H1 (cell line): ENCODE data around the gene CSNK2B. TPM values are rescaled to one million over a fixed set of nuclear protein-coding genes. Genes with fewer than 3 reads are reported as not detected.

Source experiments
- CTCF ChIA-PET: fragments of 300-600 bp; sonication (Branson Sonifier 250); formaldehyde crosslinking; loops from one replicate; lab custom pipeline; 2021; ENCODE audit not compliant: partially characterized antibody; lab: Charles Lee
- POLR2A ChIA-PET: fragments of 300-600 bp; sonication (Branson Sonifier 250); formaldehyde crosslinking; loops from one replicate; lab custom pipeline; 2021; ENCODE audit warnings: inconsistent platforms; ENCODE audit not compliant: partially characterized antibody; lab: Charles Lee
- DNase-seq, 2 experiments: peaks; one replicate each; pipeline versions ENCODE4 v3.0.0 to v3.0.0-alpha.2; 2010 to 2022; ENCODE audit warnings: low spot score in 2 of 2, low read depth in 1 of 2, mixed read lengths in 1 of 2
- FAIRE-seq: peaks from 2 replicates; lab custom pipeline; 2011; peaks lifted over from hg19 to GRCh38; lab: Jason Lieb, UNC
- H2AFZ ChIP-seq: 2 replicates; pipeline ENCODE4 v1.8.1; 2012; ENCODE audit warnings: low read length, inconsistent platforms
- H2AK5ac ChIP-seq: 2 replicates; pipeline ENCODE4 v1.6.1; 2013; ENCODE audit warnings: low read depth, low read length
- H2BK120ac ChIP-seq: replicated peaks from 2 replicates; pipeline ENCODE3; 2013; ENCODE audit warnings: low read depth, low read length, inconsistent platforms
- H2BK12ac ChIP-seq: 2 replicates; pipeline ENCODE4 v1.6.1; 2013; ENCODE audit warnings: low read depth, low read length
- H2BK15ac ChIP-seq: 2 replicates; pipeline ENCODE4 v1.6.1; 2013; ENCODE audit warnings: low read length
- H2BK20ac ChIP-seq: 2 replicates; pipeline ENCODE4 v1.6.1; 2013; ENCODE audit warnings: low read length
- H2BK5ac ChIP-seq: 2 replicates; pipeline ENCODE4 v1.6.1; 2013; ENCODE audit warnings: low read depth, low read length
- H3K14ac ChIP-seq: 2 replicates; pipeline ENCODE4 v1.6.1; 2013; ENCODE audit warnings: inconsistent platforms; ENCODE audit not compliant: insufficient read length
- H3K18ac ChIP-seq: 2 replicates; pipeline ENCODE4 v1.6.1; 2013; ENCODE audit warnings: low read length; ENCODE audit errors: extremely low read depth
- H3K23ac ChIP-seq: 2 replicates; pipeline ENCODE4 v1.6.1; 2013; ENCODE audit warnings: inconsistent platforms; ENCODE audit not compliant: insufficient read length
- H3K23me2 ChIP-seq: 2 replicates; pipeline ENCODE4 v1.6.1; 2013; ENCODE audit warnings: low read depth, low read length
- H3K27ac ChIP-seq: 2 replicates; pipeline ENCODE4 v1.6.1; 2011; ENCODE audit warnings: low read depth, low read length, inconsistent platforms
- H3K27me3 ChIP-seq, 4 experiments: replicated peaks in 1 of 4; 1 replicate in 1 of 4; 2 replicates in 3 of 4; pipeline versions ENCODE4 v1.6.1 to v1.8.1; 2011 to 2013; ENCODE audit warnings: low read length in 3 of 4, mild to moderate bottlenecking in 3 of 4, inconsistent platforms in 2 of 4, mixed read lengths in 2 of 4, moderate library complexity in 1 of 4; ENCODE audit not compliant: control insufficient read depth in 3 of 4, insufficient read depth in 3 of 4; ENCODE audit errors: extremely low read depth in 1 of 4
- H3K36me3 ChIP-seq, 4 experiments: 2 replicates each; pipeline versions ENCODE4 v1.6.1 to v1.8.1; 2011 to 2013; ENCODE audit warnings: mild to moderate bottlenecking in 4 of 4, low read length in 3 of 4, moderate library complexity in 2 of 4, control low read depth in 1 of 4, inconsistent platforms in 1 of 4; ENCODE audit not compliant: insufficient read depth in 4 of 4, control insufficient read depth in 2 of 4
- H3K4ac ChIP-seq: replicated peaks from 2 replicates; pipeline ENCODE3; 2013; ENCODE audit warnings: low read length, low read depth, mixed read lengths, inconsistent platforms; ENCODE audit not compliant: insufficient read length
- H3K4me1 ChIP-seq, 4 experiments: replicated peaks in 1 of 4; 1 replicate in 1 of 4; 2 replicates in 3 of 4; pipeline versions ENCODE4 v1.6.1 to v1.8.1; 2011 to 2013; ENCODE audit warnings: low read length in 3 of 4, inconsistent platforms in 2 of 4, mixed read lengths in 1 of 4; ENCODE audit not compliant: insufficient read depth in 4 of 4, control insufficient read depth in 3 of 4
- H3K4me2 ChIP-seq, 2 experiments: 2 replicates each; pipeline versions ENCODE4 v1.6.1 to v1.8.1; 2011 to 2013; ENCODE audit warnings: low read depth in 2 of 2, low read length in 2 of 2, control low read depth in 1 of 2, inconsistent platforms in 1 of 2, mild to moderate bottlenecking in 1 of 2; ENCODE audit not compliant: insufficient read depth in 1 of 2
- H3K4me3 ChIP-seq, 4 experiments: fragments of 200-600, 300-600 bp in 1 of 4; sonication (generic), shearing (Covaris generic), sonication (Bioruptor Twin) in 1 of 4; 2 replicates each; pipeline versions ENCODE4 v1.5.1 to v1.8.1; 2011 to 2016; ENCODE audit warnings: low read length in 4 of 4, low read depth in 3 of 4, control low read depth in 2 of 4, inconsistent platforms in 2 of 4, mild to moderate bottlenecking in 2 of 4, mixed read lengths in 1 of 4, moderate library complexity in 1 of 4; ENCODE audit not compliant: insufficient read depth in 2 of 4; ENCODE audit errors: extremely low read depth in 1 of 4
- H3K56ac ChIP-seq: replicated peaks from 2 replicates; pipeline ENCODE3; 2013; ENCODE audit warnings: low read depth, mild to moderate bottlenecking, mixed read lengths, low read length, inconsistent platforms; ENCODE audit not compliant: insufficient read length
- H3K79me1 ChIP-seq: 2 replicates; pipeline ENCODE4 v1.6.1; 2013; ENCODE audit warnings: low read depth, low read length, control low read depth
- H3K79me2 ChIP-seq, 2 experiments: 2 replicates each; pipeline versions ENCODE4 v1.6.1 to v1.8.1; 2012 to 2013; ENCODE audit warnings: low read length in 2 of 2, mild to moderate bottlenecking in 2 of 2, inconsistent platforms in 1 of 2; ENCODE audit not compliant: insufficient read depth in 2 of 2, control insufficient read depth in 1 of 2
- H3K9ac ChIP-seq, 4 experiments: replicated peaks in 1 of 4; 1 replicate in 1 of 4; 2 replicates in 3 of 4; pipeline versions ENCODE4 v1.6.1 to v1.8.1; 2011 to 2013; ENCODE audit warnings: low read depth in 3 of 4, low read length in 3 of 4, control low read depth in 2 of 4, mild to moderate bottlenecking in 2 of 4, moderate library complexity in 2 of 4, inconsistent platforms in 1 of 4; ENCODE audit errors: extremely low read depth in 1 of 4
- H3K9me3 ChIP-seq, 2 experiments: 2 replicates each; pipeline versions ENCODE4 v1.6.1 to v1.8.1; 2012 to 2013; ENCODE audit warnings: mild to moderate bottlenecking in 2 of 2, moderate library complexity in 2 of 2, control low read depth in 1 of 2, inconsistent platforms in 1 of 2, low read depth in 1 of 2, low read length in 1 of 2, mixed read lengths in 1 of 2; ENCODE audit not compliant: insufficient read depth in 2 of 2
- H4K20me1 ChIP-seq, 2 experiments: replicated peaks in 1 of 2; 2 replicates each; pipeline versions ENCODE3 to v1.8.1; 2011 to 2013; ENCODE audit warnings: inconsistent platforms in 2 of 2, low read length in 2 of 2, mild to moderate bottlenecking in 1 of 2; ENCODE audit not compliant: insufficient read depth in 2 of 2, control insufficient read depth in 1 of 2
- H4K5ac ChIP-seq: 2 replicates; pipeline ENCODE4 v1.6.1; 2013; ENCODE audit warnings: low read length, low read depth, mixed read lengths, inconsistent platforms; ENCODE audit not compliant: insufficient read length
- H4K8ac ChIP-seq: 2 replicates; pipeline ENCODE4 v1.8.0; 2013; ENCODE audit warnings: mild to moderate bottlenecking, moderate library complexity, low read length, inconsistent platforms; ENCODE audit not compliant: insufficient read depth; ENCODE audit errors: extremely low read depth
- H4K91ac ChIP-seq: replicated peaks from 2 replicates; pipeline ENCODE3; 2013; ENCODE audit warnings: low read length, mixed read lengths, inconsistent platforms; ENCODE audit not compliant: insufficient read length
- BACH1 ChIP-seq: IDR thresholded peaks from 2 replicates; pipeline ENCODE4 v1.6.1; 2012; ENCODE audit warnings: low read length, improper control_type of control experiment
- CHD2 ChIP-seq: IDR thresholded peaks from 2 replicates; pipeline ENCODE4 v1.6.1; 2012; ENCODE audit warnings: low read length, improper control_type of control experiment
- CREB1 ChIP-seq: IDR thresholded peaks from 2 replicates; pipeline ENCODE4 v1.6.1; 2012; ENCODE audit warnings: inconsistent platforms
- E2F6 ChIP-seq: IDR thresholded peaks from 2 replicates; pipeline ENCODE4 v1.6.1; 2012; ENCODE audit warnings: inconsistent platforms
- GABPA ChIP-seq: IDR thresholded peaks from 2 replicates; pipeline ENCODE4 v1.6.1; 2011; ENCODE audit warnings: mild to moderate bottlenecking, low read length, moderate library complexity, borderline replicate concordance; ENCODE audit not compliant: insufficient read depth
- HDAC6 ChIP-seq: IDR thresholded peaks from one replicate; pipeline ENCODE4 v1.7.1; 2012; ENCODE audit warnings: low read depth, mild to moderate bottlenecking, inconsistent platforms, low read length, moderate library complexity
- MAFK ChIP-seq: IDR thresholded peaks from 2 replicates; pipeline ENCODE4 v1.6.1; 2012; ENCODE audit warnings: low read depth, mild to moderate bottlenecking, improper control_type of control experiment, low read length
- RFX5 ChIP-seq: IDR thresholded peaks from 2 replicates; pipeline ENCODE4 v1.6.1; 2011; ENCODE audit warnings: low read depth, low read length, improper control_type of control experiment, borderline replicate concordance
- SRF ChIP-seq: IDR thresholded peaks from 2 replicates; pipeline ENCODE4 v1.6.1; 2011; ENCODE audit warnings: mild to moderate bottlenecking, low read depth, low read length, moderate library complexity
- TAF7 ChIP-seq: optimal IDR thresholded peaks from 2 replicates; pipeline ENCODE3; 2011; ENCODE audit warnings: low read depth, mild to moderate bottlenecking, inconsistent platforms, low read length, moderate library complexity, borderline replicate concordance
- TEAD4 ChIP-seq: IDR thresholded peaks from 2 replicates; pipeline ENCODE4 v1.6.1; 2012; ENCODE audit warnings: low read depth, low read length, inconsistent platforms, mixed read lengths
- WGBS, 2 experiments: shearing (Covaris generic) in 1 of 2; methylation state at CpG; one replicate each; pipeline versions ENCODE4 v1.1.6 to v1.1.7; 2013 to 2015; ENCODE audit warnings: low lambda C conversion rate in 2 of 2, mixed read lengths in 2 of 2, inconsistent platforms in 1 of 2, low coverage in 1 of 2, missing lambda C conversion rate in 1 of 2; ENCODE audit not compliant: insufficient replicate concordance in 2 of 2, insufficient coverage in 1 of 2, insufficient read length in 1 of 2; ENCODE audit errors: extremely low coverage in 1 of 2, missing lambda C conversion rate in 1 of 2; 5-methylcytosine and 5-hydroxymethylcytosine counted together
- polyA plus RNA-seq, 7 experiments: library from polyadenylated mRNA; depleted of rRNA in 3 of 7; stranded (reverse) in 5 of 7; unstranded in 2 of 7; fragments of >200 nt in 5 of 7; fragments of 200-250 nt in 2 of 7; gene quantifications; 1 replicate in 5 of 7; 2 replicates in 1 of 7; 4 replicates in 1 of 7; pipeline versions ENCODE4 v1.2.1 to v1.2.3, GENCODE V29; 2011 to 2013; ENCODE audit warnings: missing spikeins in 2 of 7, mixed read lengths in 2 of 7
- total RNA-seq: library from RNA; stranded (reverse); fragmentation: NEBNext Ultra II Directional; extraction: Animal tissue kit (Norgen Biotek cat#: 25700); gene quantifications from 2 replicates; pipeline ENCODE4 v1.2.1, GENCODE V29; 2021

The CSNK2B gene
- total and polyA plus RNA-seq, 2 of the 8 experiments (the other 6 are each of a cell fraction or from before 2014, with no cell fraction given) = 169 to 208 TPM

- peaks cover 7 to 28% (median 18%) of the 10 kb centered on the region in 4 experiments; a peak in 5 of 8 replicates for H3K36me3 ChIP-seq
- H3K9ac ChIP-seq = no peak overlapping the region
- FAIRE-seq (no peak), DNase-seq (no peak)
- no peak overlapping the region for H2AFZ ChIP-seq
- H3K18ac ChIP-seq = no peak overlapping the region
- POLR2A ChIA-PET = interaction anchor here (0.7 to 6.6 kb wide), 11 partner anchors 9 to 58 kb away, joined by 3 to 33 read pairs (median 4); partner anchors contain the start of genes ABHD16A, BAG6, CLIC1 and GPANK1
- H2BK20ac ChIP-seq = no peak overlapping the region
- H3K4me1 ChIP-seq = peaks cover 0 to 1% (median 0%) of the 10 kb centered on the region in 4 experiments; a peak in 2 of 7 replicates
- no peaks in the 10 kb centered on the region for H3K9me3 ChIP-seq
- H4K5ac ChIP-seq = no peak overlapping the region
- H3K79me1 ChIP-seq = no peaks in the 10 kb centered on the region
- H2BK15ac ChIP-seq = no peak overlapping the region
- H2BK5ac ChIP-seq = no peak overlapping the region
- no peak overlapping the region for H4K91ac ChIP-seq
- H3K56ac ChIP-seq = no peak overlapping the region
- H3K79me2 ChIP-seq = no peaks in the 10 kb centered on the region
- no peaks in the 10 kb centered on the region for H3K23me2 ChIP-seq
- H3K23ac ChIP-seq = no peak overlapping the region
- no peak overlapping the region for H3K4me3 ChIP-seq
- WGBS, 2 experiments = 88% methylated on average over 10 of the region's 10 CpGs; no CpG with 5 or more reads in 1 of the 2 experiments
- H2BK120ac ChIP-seq = no peak overlapping the region
- no peak overlapping the region for H4K8ac ChIP-seq
- no peak overlapping the region for H3K4ac ChIP-seq
- H3K4me2 ChIP-seq = no peak overlapping the region
- H3K27me3 ChIP-seq = no peaks in the 10 kb centered on the region
- H2BK12ac ChIP-seq = no peak overlapping the region
- CTCF ChIA-PET = interaction anchor here (0.6 to 5.8 kb wide), 40 partner anchors 9 to 215 kb away, joined by 3 to 26 read pairs (median 4); partner anchors contain the start of genes ABHD16A, BAG6, C6orf47 and CSNK2B
- H3K27ac ChIP-seq = no peak overlapping the region
- H2AK5ac ChIP-seq = no peak overlapping the region
- H3K14ac ChIP-seq = no peak overlapping the region
- H4K20me1 ChIP-seq = no peaks in the 10 kb centered on the region
- TF ChIP-seq RFX5 (no peak), MAFK (no peak), TEAD4 (no peak), TAF7 (no peak), BACH1 (no peak), CHD2 (no peak), E2F6 (no peak), CREB1 (no peak), HDAC6 (no peak), SRF (no peak), GABPA (no peak)
Measured at GRCh38 chr6:31690231-31691077, 24.6 kb downstream of the CSNK2B start.
